Ecto neural progenitor cell (in vitro differentiated cells): ENCODE results near the gene SMIM10L1.

Experiments
- DNase-seq: peaks from one replicate; pipeline ENCODE4 v3.0.0-alpha.2; 2018; ENCODE audit warnings: low spot score

SMIM10L1 gene

GRCh38 chr12:11171145-11171968 is at the start of gene SMIM10L1:
Gene SMIM10L1, plus strand, starts transcription at chr12:11171194. Its CDS starts 163 bp downstream, at chr12:11171357.
- DNase-seq: peak; percentile 96

- no peak for DNase-seq
These were observed 40.6 kb upstream of the SMIM10L1 start for GRCh38 chr12:11130382-11130781.

GRCh38 chr12:11130999-11131398 is 40.0 kb upstream of the SMIM10L1 start:
- no peak for DNase-seq

- DNase-seq: no peak
These were observed 37.8 kb upstream of the SMIM10L1 start for GRCh38 chr12:11133162-11133561.

- DNase-seq: no peak
These were observed 37.2 kb upstream of the SMIM10L1 start for GRCh38 chr12:11133816-11134215.

GRCh38 chr12:11134305-11134704 is 36.7 kb upstream of the SMIM10L1 start, which contains the start of gene TAS2R30:
Gene TAS2R30, minus strand, starts transcription at chr12:11134644. Its CDS starts 400 bp downstream, at chr12:11134244.
- no peak for DNase-seq

GRCh38 chr12:11136075-11136474 is 34.9 kb upstream of the SMIM10L1 start:
- no peak for DNase-seq

GRCh38 chr12:11143352-11143751 is 27.6 kb upstream of the SMIM10L1 start:
- no peak for DNase-seq

GRCh38 chr12:11144297-11144696 is 26.7 kb upstream of the SMIM10L1 start:
- DNase-seq: no peak

GRCh38 chr12:11147420-11147819 is 23.6 kb upstream of the SMIM10L1 start:
- DNase-seq: no peak

- DNase-seq: no peak
These were observed 20.2 kb upstream of the SMIM10L1 start for GRCh38 chr12:11150832-11151231.

- no peak for DNase-seq
These were observed 18.3 kb upstream of the SMIM10L1 start for GRCh38 chr12:11152725-11153124.

GRCh38 chr12:11154400-11154925 is 16.5 kb upstream of the SMIM10L1 start:
- no peak for DNase-seq

GRCh38 chr12:11158885-11159444 is 12.0 kb upstream of the SMIM10L1 start:
- DNase-seq: no peak

- no peak for DNase-seq
These were observed 8.5 kb upstream of the SMIM10L1 start for GRCh38 chr12:11162502-11162901.

- DNase-seq: no peak
These were observed 6.6 kb upstream of the SMIM10L1 start for GRCh38 chr12:11164384-11164783.

- no peak for DNase-seq
These were observed 4.7 kb upstream of the SMIM10L1 start for GRCh38 chr12:11166300-11166699.

- DNase-seq: no peak
These were observed 217 bp upstream of the SMIM10L1 start for GRCh38 chr12:11170810-11171144.

GRCh38 chr12:11171969-11172675 is 1.1 kb downstream of the SMIM10L1 start:
- no peak for DNase-seq

GRCh38 chr12:11174022-11174421 is 3.0 kb downstream of the SMIM10L1 start:
- DNase-seq: no peak

GRCh38 chr12:11178250-11178649 is 7.3 kb downstream of the SMIM10L1 start:
- no peak for DNase-seq

GRCh38 chr12:11182529-11182928 is 11.5 kb downstream of the SMIM10L1 start:
- no peak for DNase-seq

- DNase-seq: no peak
These were observed 12.0 kb downstream of the SMIM10L1 start for GRCh38 chr12:11183011-11183410.
